Sigmoid colon (tissue), 7 donors: ENCODE results near the gene AFF2. TPM values are rescaled to one million over a fixed set of nuclear protein-coding genes. Genes with fewer than 3 reads are reported as not detected.

Experiments
- DNase-seq: peaks from one replicate; pipeline ENCODE4 v3.0.0-alpha.2; 2019
- H3K27ac ChIP-seq, 4 donors: fragments of 200-600 bp; sonication (generic); one replicate each; pipeline ENCODE4 v1.5.1; 2016 to 2019; ENCODE audit warnings: mild to moderate bottlenecking in 1 of 4
- H3K27me3 ChIP-seq, 3 donors: fragments of 200-600 bp; sonication (generic); one replicate each; pipeline ENCODE4 v1.5.1; 2019; ENCODE audit warnings: mild to moderate bottlenecking in 1 of 3
- H3K36me3 ChIP-seq, 4 donors: fragments of 200-600 bp; sonication (generic); one replicate each; pipeline ENCODE4 v1.5.1; 2016 to 2019
- H3K4me1 ChIP-seq, 4 donors: fragments of 200-600 bp; sonication (generic); one replicate each; pipeline ENCODE4 v1.5.1; 2017 to 2019
- H3K4me3 ChIP-seq, 4 donors: fragments of 200-600 bp; sonication (generic); one replicate each; pipeline ENCODE4 v1.5.1; 2017 to 2019; ENCODE audit warnings: mild to moderate bottlenecking in 2 of 4, moderate library complexity in 1 of 4
- H3K9me3 ChIP-seq, 4 donors: fragments of 200-600 bp in 3 of 4; sonication (generic) in 3 of 4; one replicate each; pipeline versions ENCODE4 v1.5.1 to v1.6.1; 2013 to 2019
- CTCF ChIP-seq, 4 experiments: fragments of 450-650 bp in 3 of 4; fragments of 200-600 bp in 1 of 4; IDR thresholded peaks; one replicate each; pipeline ENCODE4 v1.5.1; 2016 to 2019; ENCODE audit warnings: antibody characterized with exemption in 4 of 4, mild to moderate bottlenecking in 3 of 4, moderate library complexity in 2 of 4
- EP300 ChIP-seq, 4 donors: sonication (generic); formaldehyde crosslinking; IDR thresholded peaks; one replicate each; pipeline ENCODE4 v1.6.1; 2017; ENCODE audit warnings: antibody characterized with exemption in 4 of 4
- POLR2A ChIP-seq, 2 donors: fragments of 450-650 bp; IDR thresholded peaks; one replicate each; pipeline ENCODE4 v1.6.1; 2016; ENCODE audit warnings: antibody characterized with exemption in 2 of 2, mild to moderate bottlenecking in 2 of 2, moderate library complexity in 2 of 2
- POLR2AphosphoS5 ChIP-seq, 4 donors: sonication (generic); formaldehyde crosslinking; IDR thresholded peaks; one replicate each; pipeline ENCODE4 v1.6.1; 2017; ENCODE audit warnings: antibody characterized with exemption in 4 of 4
- WGBS, 2 donors: extraction: QIAGEN DNeasy Blood & Tissue Kit; methylation state at CpG; one replicate each; pipeline ENCODE4 v1.1.7; 2013; 5-methylcytosine and 5-hydroxymethylcytosine counted together
- intact Hi-C: fragments of 100-400 bp; cut with DNase I; formaldehyde crosslinking; loops from one replicate; pipeline ENCODE4 v1.15.1; 2023
- polyA plus RNA-seq, 3 donors: library from polyadenylated mRNA; stranded (reverse); fragments of 200-250 nt; gene quantifications; one replicate each; pipeline ENCODE4 v1.2.3, GENCODE V29; 2013
- total RNA-seq, 4 donors: library from RNA; depleted of rRNA; stranded (reverse); fragments of >200 nt; gene quantifications; one replicate each; pipeline ENCODE4 v1.1.0, GENCODE V29; 2016
- donor health status: healthy with polysubstance abuse.
- donor health status: Bipolar disorder and iron deficiency.
- donor health status: healthy.

The AFF2 gene
- total and polyA plus RNA-seq, 7 donors = 0.27 to 1.7 (median 1.1) TPM; not detected in 2

- no peaks in the 10 kb centered on the region for H3K4me1 ChIP-seq
- intact Hi-C loops = no loop called here
Observed at GRCh38 chrX:149039057-149039456, 538.6 kb downstream of the AFF2 start.

GRCh38 chrX:149040873-149041535 lies 540.6 kb downstream of the AFF2 start:
- intact Hi-C loops = no loop called here
- TF ChIP-seq POLR2AphosphoS5 (IDR thresholded peaks at IDR 0.05) = no peak
- TF ChIP-seq POLR2A (IDR thresholded peaks at IDR 0.05) = no peak
- no peak for TF ChIP-seq CTCF (IDR thresholded peaks at IDR 0.05)
- TF ChIP-seq EP300 (IDR thresholded peaks at IDR 0.05) = no peak
- no peaks in the 10 kb centered on the region for H3K9me3 ChIP-seq
- H3K36me3 ChIP-seq = no peaks in the 10 kb centered on the region
- no peaks in the 10 kb centered on the region for H3K4me1 ChIP-seq
- 82 to 86% methylated on average over 5 of the region's 5 CpGs for WGBS, 2 donors
- no peaks in the 10 kb centered on the region for H3K27me3 ChIP-seq
- DNase-seq = no peak
- no peak overlapping the region for H3K27ac ChIP-seq
- no peak overlapping the region for H3K4me3 ChIP-seq

More at GRCh38 chrX:149039057-149039456, 538.6 kb downstream of the AFF2 start:
- no peaks in the 10 kb centered on the region for H3K27me3 ChIP-seq
- TF ChIP-seq EP300 (IDR thresholded peaks at IDR 0.05) (no peak), POLR2AphosphoS5 (IDR thresholded peaks at IDR 0.05) (no peak), POLR2A (IDR thresholded peaks at IDR 0.05) (no peak), CTCF (IDR thresholded peaks at IDR 0.05) (no peak)
- no peaks in the 10 kb centered on the region for H3K36me3 ChIP-seq
- no peak for DNase-seq
- no peak overlapping the region for H3K4me3 ChIP-seq
- no peak overlapping the region for H3K27ac ChIP-seq
- no peaks in the 10 kb centered on the region for H3K9me3 ChIP-seq

- Histone ChIP-seq H3K27me3 (no peaks in the 10 kb centered on the region), H3K4me1 (no peaks in the 10 kb centered on the region), H3K4me3 (no peak overlapping the region), H3K27ac (no peak overlapping the region), H3K9me3 (no peaks in the 10 kb centered on the region), H3K36me3 (no peaks in the 10 kb centered on the region)
- intact Hi-C loops = no loop called here
- TF ChIP-seq CTCF (IDR thresholded peaks at IDR 0.05) (no peak), EP300 (IDR thresholded peaks at IDR 0.05) (no peak), POLR2A (IDR thresholded peaks at IDR 0.05) (no peak), POLR2AphosphoS5 (IDR thresholded peaks at IDR 0.05) (no peak)
- WGBS, 2 donors = 86 to 88% methylated on average over 3 of the region's 3 CpGs
- no peak for DNase-seq
Observed at GRCh38 chrX:149043401-149043800, 543.0 kb downstream of the AFF2 start.

GRCh38 chrX:149044471-149044870 lies 544.1 kb downstream of the AFF2 start:
- Histone ChIP-seq H3K36me3 (no peaks in the 10 kb centered on the region), H3K27ac (no peak overlapping the region), H3K9me3 (no peaks in the 10 kb centered on the region), H3K4me3 (no peak overlapping the region), H3K4me1 (no peaks in the 10 kb centered on the region), H3K27me3 (no peaks in the 10 kb centered on the region)
- TF ChIP-seq CTCF (IDR thresholded peaks at IDR 0.05) = no peak
- TF ChIP-seq EP300 (IDR thresholded peaks at IDR 0.05) = no peak
- TF ChIP-seq POLR2A (IDR thresholded peaks at IDR 0.05) = no peak
- TF ChIP-seq POLR2AphosphoS5 (IDR thresholded peaks at IDR 0.05) = no peak
- 59 to 79% methylated on average over 2 of the region's 2 CpGs for WGBS, 2 donors
- DNase-seq = no peak
- intact Hi-C loops = no loop called here
